Panc1 (cell line): Measurements from ENCODE around the gene TBC1D17. TPM values are rescaled to one million over a fixed set of nuclear protein-coding genes. Genes with fewer than 3 reads are reported as not detected.

ENCODE experiments used
- ATAC-seq: fragments of 200-7000 bp; cut with Tn5 transposase; 2 replicates; pipeline ENCODE4 v1.9.1; 2020; ENCODE audit warnings: mild to moderate bottlenecking, moderate library complexity
- BruUV-seq: library from RNA; stranded (reverse); fragments of 400-500 nt; replicated peaks from 2 replicates; lab custom pipeline; 2021; lab: Mats Ljungman, UMichigan
- CTCF ChIA-PET: fragments of 300-600 bp; sonication (Branson Sonifier 250); formaldehyde crosslinking; loops from one replicate; lab custom pipeline; 2022; ENCODE audit warnings: antibody characterized with exemption; lab: Charles Lee
- POLR2A ChIA-PET: fragments of 300-600 bp; sonication (Branson Sonifier 250); formaldehyde crosslinking; loops from one replicate; lab custom pipeline; 2022; ENCODE audit warnings: antibody characterized with exemption; lab: Charles Lee
- DNase-seq: peaks from one replicate; pipeline ENCODE4 v3.0.0-alpha.2; 2010; ENCODE audit warnings: low read depth, low spot score
- H3K27ac ChIP-seq: 2 replicates; pipeline ENCODE4 v1.5.1; 2011; ENCODE audit warnings: mild to moderate bottlenecking, low read length, inconsistent platforms
- H3K27me3 ChIP-seq: fragments of 200-500 bp; sonication (Bioruptor generic); 2 replicates; pipeline ENCODE4 v1.6.0; 2014; ENCODE audit warnings: low read length, inconsistent platforms; ENCODE audit not compliant: control insufficient read depth, insufficient read depth
- H3K36me3 ChIP-seq: fragments of 200-500 bp; sonication (Bioruptor generic); 2 replicates; pipeline ENCODE4 v1.5.1; 2014; ENCODE audit warnings: inconsistent platforms, mild to moderate bottlenecking, low read length, moderate library complexity; ENCODE audit not compliant: control insufficient read depth, insufficient read depth
- H3K4me1 ChIP-seq: 2 replicates; pipeline ENCODE4 v1.5.1; 2011; ENCODE audit warnings: inconsistent platforms, mild to moderate bottlenecking, low read length, moderate library complexity; ENCODE audit not compliant: control insufficient read depth, insufficient read depth
- H3K4me3 ChIP-seq, 2 experiments: 2 replicates each; pipeline ENCODE4 v1.5.1; 2011 to 2012; ENCODE audit warnings: low read depth in 2 of 2, low read length in 2 of 2, mild to moderate bottlenecking in 2 of 2, inconsistent platforms in 1 of 2, moderate library complexity in 1 of 2
- H3K9me3 ChIP-seq: fragments of 200-500 bp; sonication (Bioruptor generic); 2 replicates; pipeline ENCODE4 v1.5.1; 2014; ENCODE audit warnings: low read depth, mild to moderate bottlenecking, inconsistent platforms, low read length, moderate library complexity; ENCODE audit not compliant: control insufficient read depth, insufficient read depth
- POLR2AphosphoS5 ChIP-seq: IDR thresholded peaks from 2 replicates; pipeline ENCODE4 v1.6.1; 2012; ENCODE audit warnings: mild to moderate bottlenecking, low read depth, low read length, moderate library complexity
- SIN3A ChIP-seq: IDR thresholded peaks from 2 replicates; pipeline ENCODE4 v1.6.1; 2012; ENCODE audit warnings: low read depth, mild to moderate bottlenecking, low read length, moderate library complexity, borderline replicate concordance; ENCODE audit not compliant: insufficient read depth
- TCF7L2 ChIP-seq: IDR thresholded peaks from 2 replicates; pipeline ENCODE4 v1.6.1; 2011; ENCODE audit warnings: mild to moderate bottlenecking, low read depth, low read length, inconsistent platforms
- in situ Hi-C: cut with HindIII; loops from 2 replicates; pipeline ENCODE4 v1.10.0; 2016; ENCODE audit warnings: low sequenced_read_pairs, low pct_unique_long_range_greater_than_20kb
- intact Hi-C: fragments of 100-400 bp; cut with micrococcal nuclease; formaldehyde crosslinking; loops from one replicate; pipeline ENCODE4 v1.10.0; 2022; ENCODE audit not compliant: unreplicated experiment
- total RNA-seq: library from RNA; stranded (reverse); gene quantifications from one replicate; pipeline ENCODE4 v1.2.1, GENCODE V29; 2021; ENCODE audit not compliant: unreplicated experiment
- TF ChIP-seq, protein P1 (sequence below), 2 experiments: IDR thresholded peaks; 2 replicates each; pipeline ENCODE4 v1.6.1; 2011 to 2012; ENCODE audit warnings: low read depth in 2 of 2, control low read depth in 1 of 2, low read length in 1 of 2, mild to moderate bottlenecking in 1 of 2, moderate library complexity in 1 of 2; ENCODE audit not compliant: insufficient read depth in 1 of 2
- TF ChIP-seq, protein P2 (sequence below): fragments of 450-650 bp; IDR thresholded peaks from 2 replicates; pipeline ENCODE4 v1.5.1; 2017; ENCODE audit warnings: mild to moderate bottlenecking

The TBC1D17 gene
- total RNA-seq, 1 experiment from 2014 or later: 43.2 TPM

DNA sequence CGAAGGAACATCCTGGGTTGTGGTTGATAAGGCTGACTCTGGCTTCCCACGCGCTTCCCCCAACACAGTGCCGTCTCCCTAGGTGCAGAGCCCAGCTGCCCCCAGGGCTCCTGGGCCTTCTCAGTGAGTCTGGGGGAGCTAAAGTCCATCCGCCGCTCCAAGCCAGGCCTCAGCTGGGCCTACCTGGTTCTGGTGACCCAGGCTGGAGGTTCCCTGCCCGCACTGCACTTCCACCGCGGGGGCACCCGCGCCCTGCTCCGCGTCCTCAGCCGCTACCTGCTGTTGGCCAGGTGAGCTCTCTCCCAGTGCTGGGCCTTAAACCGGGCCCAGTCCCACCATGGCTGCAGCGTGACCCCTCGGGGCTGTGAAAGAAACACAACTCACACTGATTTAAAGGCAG, 3.7 kb downstream of the TBC1D17 start:
- no peak overlapping the region for H3K4me3 ChIP-seq
- in situ Hi-C loops (no loop called here), intact Hi-C loops (no loop called here)
- DNase-seq (no peak), ATAC-seq (no peak)
- H3K27ac ChIP-seq: no peak overlapping the region
- no peaks in the 10 kb centered on the region for H3K9me3 ChIP-seq
- TF ChIP-seq POLR2AphosphoS5: no peak
- no peak for TF ChIP-seq SIN3A
- TF ChIP-seq, protein P1, sequence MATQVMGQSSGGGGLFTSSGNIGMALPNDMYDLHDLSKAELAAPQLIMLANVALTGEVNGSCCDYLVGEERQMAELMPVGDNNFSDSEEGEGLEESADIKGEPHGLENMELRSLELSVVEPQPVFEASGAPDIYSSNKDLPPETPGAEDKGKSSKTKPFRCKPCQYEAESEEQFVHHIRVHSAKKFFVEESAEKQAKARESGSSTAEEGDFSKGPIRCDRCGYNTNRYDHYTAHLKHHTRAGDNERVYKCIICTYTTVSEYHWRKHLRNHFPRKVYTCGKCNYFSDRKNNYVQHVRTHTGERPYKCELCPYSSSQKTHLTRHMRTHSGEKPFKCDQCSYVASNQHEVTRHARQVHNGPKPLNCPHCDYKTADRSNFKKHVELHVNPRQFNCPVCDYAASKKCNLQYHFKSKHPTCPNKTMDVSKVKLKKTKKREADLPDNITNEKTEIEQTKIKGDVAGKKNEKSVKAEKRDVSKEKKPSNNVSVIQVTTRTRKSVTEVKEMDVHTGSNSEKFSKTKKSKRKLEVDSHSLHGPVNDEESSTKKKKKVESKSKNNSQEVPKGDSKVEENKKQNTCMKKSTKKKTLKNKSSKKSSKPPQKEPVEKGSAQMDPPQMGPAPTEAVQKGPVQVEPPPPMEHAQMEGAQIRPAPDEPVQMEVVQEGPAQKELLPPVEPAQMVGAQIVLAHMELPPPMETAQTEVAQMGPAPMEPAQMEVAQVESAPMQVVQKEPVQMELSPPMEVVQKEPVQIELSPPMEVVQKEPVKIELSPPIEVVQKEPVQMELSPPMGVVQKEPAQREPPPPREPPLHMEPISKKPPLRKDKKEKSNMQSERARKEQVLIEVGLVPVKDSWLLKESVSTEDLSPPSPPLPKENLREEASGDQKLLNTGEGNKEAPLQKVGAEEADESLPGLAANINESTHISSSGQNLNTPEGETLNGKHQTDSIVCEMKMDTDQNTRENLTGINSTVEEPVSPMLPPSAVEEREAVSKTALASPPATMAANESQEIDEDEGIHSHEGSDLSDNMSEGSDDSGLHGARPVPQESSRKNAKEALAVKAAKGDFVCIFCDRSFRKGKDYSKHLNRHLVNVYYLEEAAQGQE (IDR thresholded peaks at IDR 0.05; ENCODE audit: insufficient read depth in 1 of 2, low read depth in 2 of 2, low read length in 1 of 2): no peak
- TF ChIP-seq, protein P2, sequence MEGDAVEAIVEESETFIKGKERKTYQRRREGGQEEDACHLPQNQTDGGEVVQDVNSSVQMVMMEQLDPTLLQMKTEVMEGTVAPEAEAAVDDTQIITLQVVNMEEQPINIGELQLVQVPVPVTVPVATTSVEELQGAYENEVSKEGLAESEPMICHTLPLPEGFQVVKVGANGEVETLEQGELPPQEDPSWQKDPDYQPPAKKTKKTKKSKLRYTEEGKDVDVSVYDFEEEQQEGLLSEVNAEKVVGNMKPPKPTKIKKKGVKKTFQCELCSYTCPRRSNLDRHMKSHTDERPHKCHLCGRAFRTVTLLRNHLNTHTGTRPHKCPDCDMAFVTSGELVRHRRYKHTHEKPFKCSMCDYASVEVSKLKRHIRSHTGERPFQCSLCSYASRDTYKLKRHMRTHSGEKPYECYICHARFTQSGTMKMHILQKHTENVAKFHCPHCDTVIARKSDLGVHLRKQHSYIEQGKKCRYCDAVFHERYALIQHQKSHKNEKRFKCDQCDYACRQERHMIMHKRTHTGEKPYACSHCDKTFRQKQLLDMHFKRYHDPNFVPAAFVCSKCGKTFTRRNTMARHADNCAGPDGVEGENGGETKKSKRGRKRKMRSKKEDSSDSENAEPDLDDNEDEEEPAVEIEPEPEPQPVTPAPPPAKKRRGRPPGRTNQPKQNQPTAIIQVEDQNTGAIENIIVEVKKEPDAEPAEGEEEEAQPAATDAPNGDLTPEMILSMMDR: no peak
- TF ChIP-seq TCF7L2: no peak
- peaks cover 4% of the 10 kb centered on the region for H3K4me1 ChIP-seq
- POLR2A ChIA-PET: no interaction called here
- CTCF ChIA-PET: no interaction called here
- H3K27me3 ChIP-seq: no peaks in the 10 kb centered on the region
- BruUV-seq: no TSS peak
- H3K36me3 ChIP-seq: no peaks in the 10 kb centered on the region

DNA sequence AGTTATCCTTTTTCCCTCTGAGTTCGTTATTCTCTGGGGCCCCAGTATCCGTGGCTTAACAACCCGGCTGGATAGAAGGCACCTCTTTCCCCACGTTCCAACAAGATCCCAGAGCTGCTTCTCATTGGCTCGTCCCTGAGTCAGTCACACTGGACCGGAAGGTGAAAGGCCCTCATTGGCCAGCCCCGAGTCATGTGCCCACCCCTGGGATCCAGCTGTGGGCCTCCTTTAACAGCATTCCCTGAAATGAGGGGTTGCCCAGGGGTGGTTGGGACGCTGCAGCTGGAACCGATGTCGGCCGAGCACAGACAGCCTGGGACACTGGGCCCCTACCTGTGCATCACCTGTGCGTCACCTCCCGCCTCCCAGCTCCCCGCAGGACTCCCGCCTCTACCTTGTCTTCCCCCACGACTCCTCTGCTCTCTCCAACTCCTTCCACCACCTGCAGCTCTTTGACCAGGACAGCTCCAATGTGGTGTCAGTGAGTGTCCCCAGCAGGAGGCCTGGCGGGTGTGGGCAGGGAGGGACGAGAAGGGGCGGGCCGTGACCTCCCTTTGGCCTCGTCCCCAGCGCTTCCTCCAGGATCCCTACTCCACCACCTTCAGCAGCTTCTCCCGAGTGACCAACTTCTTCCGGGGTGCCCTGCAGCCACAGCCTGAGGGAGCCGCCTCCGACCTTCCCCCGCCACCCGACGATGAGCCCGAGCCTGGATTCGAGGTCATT, 4.3 kb downstream of the TBC1D17 start:
- intact Hi-C loops (no loop called here), in situ Hi-C loops (no loop called here)
- H3K27me3 ChIP-seq: no peaks in the 10 kb centered on the region
- no peak for ATAC-seq
- H3K9me3 ChIP-seq: no peaks in the 10 kb centered on the region
- CTCF ChIA-PET: no interaction called here
- no TSS peak for BruUV-seq
- POLR2A ChIA-PET: interaction anchor here (0.5 kb wide), 1 partner anchor 48 kb away, joined by 3 read pairs; no protein-coding TSS in a partner anchor
- DNase-seq: no peak
- no peak overlapping the region for H3K27ac ChIP-seq
- no peak overlapping the region for H3K4me3 ChIP-seq
- H3K4me1 ChIP-seq: peaks cover 4% of the 10 kb centered on the region
- no peaks in the 10 kb centered on the region for H3K36me3 ChIP-seq
- TF ChIP-seq TCF7L2 (no peak), SIN3A (no peak), POLR2AphosphoS5 (no peak)
- TF ChIP-seq, protein P1 (IDR thresholded peaks at IDR 0.05; ENCODE audit: insufficient read depth in 1 of 2, low read depth in 2 of 2, low read length in 1 of 2): no peak
- TF ChIP-seq, protein P2: no peak
